WTC11 (cell line): ENCODE data around the gene ERC2. TPM values are rescaled to one million over a fixed set of nuclear protein-coding genes. Genes with fewer than 3 reads are reported as not detected.

ENCODE experiments used
- ATAC-seq: fragments of 200-7000 bp; cut with Tn5 transposase; 2 replicates; pipeline ENCODE4 v1.10.0; 2021; ENCODE audit warnings: mild to moderate bottlenecking, moderate library complexity
- CTCF ChIA-PET: fragments of 300-600 bp; sonication (Branson Sonifier 250); formaldehyde crosslinking; loops from one replicate; lab custom pipeline; 2021; ENCODE audit warnings: antibody characterized with exemption; lab: Charles Lee
- POLR2A ChIA-PET: fragments of 350-600 bp; sonication (Branson Sonifier 250); formaldehyde crosslinking; loops from one replicate; lab custom pipeline; 2021; ENCODE audit warnings: antibody characterized with exemption; lab: Charles Lee
- DNase-seq: peaks from one replicate; pipeline ENCODE4 v3.0.0; 2021; ENCODE audit warnings: low spot score
- H3K27ac Mint-ChIP-seq: 2 replicates; pipeline ENCODE4 v1.8.0; 2021; ENCODE audit warnings: mixed read lengths
- H3K27me3 Mint-ChIP-seq: 2 replicates; pipeline ENCODE4 v1.8.0; 2021; ENCODE audit warnings: low read depth, mild to moderate bottlenecking, moderate library complexity, mixed read lengths
- H3K36me3 Mint-ChIP-seq: 2 replicates; pipeline ENCODE4 v1.8.0; 2021; ENCODE audit warnings: mixed read lengths
- H3K4me1 Mint-ChIP-seq: 2 replicates; pipeline ENCODE4 v1.8.0; 2022; ENCODE audit warnings: mixed read lengths
- H3K4me3 Mint-ChIP-seq: 2 replicates; pipeline ENCODE4 v1.8.0; 2021; ENCODE audit warnings: mild to moderate bottlenecking, moderate library complexity, mixed read lengths
- H3K9me3 Mint-ChIP-seq: 2 replicates; pipeline ENCODE4 v1.8.0; 2021; ENCODE audit warnings: mixed read lengths
- ATF1 ChIP-seq: sonication (generic); formaldehyde crosslinking; IDR thresholded peaks from 2 replicates; pipeline ENCODE4 v1.8.1; 2023; ENCODE audit warnings: mild to moderate bottlenecking, moderate library complexity, missing genetic modification reagents
- CTCF ChIP-seq: fragments of 200-600 bp; IDR thresholded peaks from 2 replicates; pipeline ENCODE4 v1.8.0; 2022; ENCODE audit warnings: antibody characterized with exemption
- E2F5 ChIP-seq: sonication (generic); formaldehyde crosslinking; IDR thresholded peaks from 2 replicates; pipeline ENCODE4 v1.8.1; 2022; ENCODE audit warnings: mild to moderate bottlenecking, moderate library complexity, missing genetic modification reagents
- EMX1 ChIP-seq: fragments of 250-450 bp; sonication (Bioruptor Pico); IDR thresholded peaks from 2 replicates; pipeline ENCODE4 v1.8.0; 2021; ENCODE audit warnings: mild to moderate bottlenecking
- ETV6 ChIP-seq: sonication (generic); formaldehyde crosslinking; IDR thresholded peaks from 2 replicates; pipeline ENCODE4 v1.8.1; 2022; ENCODE audit warnings: mild to moderate bottlenecking, missing genetic modification reagents
- FOXP4 ChIP-seq: sonication (generic); formaldehyde crosslinking; IDR thresholded peaks from 2 replicates; pipeline ENCODE4 v1.8.0; 2022; ENCODE audit warnings: mild to moderate bottlenecking, missing genetic modification reagents
- GABPB1 ChIP-seq: sonication (generic); formaldehyde crosslinking; IDR thresholded peaks from 2 replicates; pipeline ENCODE4 v1.8.1; 2023; ENCODE audit warnings: mild to moderate bottlenecking, missing genetic modification reagents
- GRHL2 ChIP-seq: fragments of 250-450 bp; sonication (Bioruptor Pico); IDR thresholded peaks from 2 replicates; pipeline ENCODE4 v1.8.0; 2022; ENCODE audit warnings: mild to moderate bottlenecking, moderate library complexity; ENCODE audit not compliant: insufficient replicate concordance, severe bottlenecking
- HMGA2 ChIP-seq: fragments of 250-450 bp; sonication (Bioruptor Pico); IDR thresholded peaks from 2 replicates; pipeline ENCODE4 v1.4.0; 2021; ENCODE audit warnings: mild to moderate bottlenecking, moderate library complexity
- HMGXB4 ChIP-seq: sonication (generic); formaldehyde crosslinking; IDR thresholded peaks from 2 replicates; pipeline ENCODE4 v1.8.1; 2023; ENCODE audit warnings: mild to moderate bottlenecking, moderate library complexity, missing genetic modification reagents
- JAZF1 ChIP-seq: fragments of 250-450 bp; sonication (Bioruptor Pico); IDR thresholded peaks from 2 replicates; pipeline ENCODE4 v1.9.0; 2021; ENCODE audit warnings: moderate library complexity, mild to moderate bottlenecking, inconsistent platforms
- MAX ChIP-seq: sonication (generic); formaldehyde crosslinking; IDR thresholded peaks from 2 replicates; pipeline ENCODE4 v1.8.0; 2022; ENCODE audit warnings: mild to moderate bottlenecking, missing genetic modification reagents
- NFE2L1 ChIP-seq: sonication (generic); formaldehyde crosslinking; IDR thresholded peaks from 2 replicates; pipeline ENCODE4 v1.8.1; 2023; ENCODE audit warnings: missing genetic modification reagents
- NFYB ChIP-seq: sonication (generic); formaldehyde crosslinking; conservative IDR thresholded peaks from 2 replicates; pipeline ENCODE4 v1.8.0; 2022; ENCODE audit warnings: low read depth, missing genetic modification reagents
- RORB ChIP-seq: fragments of 250-450 bp; sonication (Bioruptor Pico); IDR thresholded peaks from 2 replicates; pipeline ENCODE4 v1.9.0; 2021; ENCODE audit warnings: mild to moderate bottlenecking
- SMAD4 ChIP-seq: sonication (generic); formaldehyde crosslinking; IDR thresholded peaks from 2 replicates; pipeline ENCODE4 v1.8.0; 2022; ENCODE audit warnings: mild to moderate bottlenecking, missing genetic modification reagents
- TCF7 ChIP-seq: sonication (generic); formaldehyde crosslinking; IDR thresholded peaks from 2 replicates; pipeline ENCODE4 v1.8.0; 2022; ENCODE audit warnings: mild to moderate bottlenecking, low read depth, missing genetic modification reagents, moderate library complexity
- TP53 ChIP-seq: sonication (generic); formaldehyde crosslinking; IDR thresholded peaks from 2 replicates; pipeline ENCODE4 v1.8.1; 2023; ENCODE audit warnings: mild to moderate bottlenecking, missing genetic modification reagents
- USF2 ChIP-seq: sonication (generic); formaldehyde crosslinking; IDR thresholded peaks from 2 replicates; pipeline ENCODE4 v1.8.1; 2023; ENCODE audit warnings: mild to moderate bottlenecking, missing genetic modification reagents, moderate library complexity
- ZNF138 ChIP-seq: sonication (generic); formaldehyde crosslinking; conservative IDR thresholded peaks from 2 replicates; pipeline ENCODE4 v1.8.1; 2022; ENCODE audit warnings: mild to moderate bottlenecking, moderate library complexity, missing genetic modification reagents
- ZNF219 ChIP-seq: sonication (generic); formaldehyde crosslinking; IDR thresholded peaks from 2 replicates; pipeline ENCODE4 v1.8.0; 2023; ENCODE audit warnings: missing genetic modification reagents, mild to moderate bottlenecking, borderline replicate concordance
- ZNF281 ChIP-seq: sonication (generic); formaldehyde crosslinking; IDR thresholded peaks from 2 replicates; pipeline ENCODE4 v1.8.0; 2023; ENCODE audit warnings: mild to moderate bottlenecking, missing genetic modification reagents
- ZNF317 ChIP-seq: sonication (generic); formaldehyde crosslinking; IDR thresholded peaks from 2 replicates; pipeline ENCODE4 v1.8.1; 2023; ENCODE audit warnings: low read depth, mild to moderate bottlenecking, moderate library complexity, missing genetic modification reagents, borderline replicate concordance
- total RNA-seq: library from RNA; stranded (reverse); gene quantifications from 3 replicates; pipeline ENCODE4 v1.2.3, GENCODE V29; 2021

Gene ERC2
- total RNA-seq, 1 experiment from 2014 or later, result 23.5 TPM

- H3K27me3 Mint-ChIP-seq, result no peaks in the 10 kb centered on the region
- TF ChIP-seq TCF7 (no peak), USF2 (no peak), TP53 (CRISPR knock-in tag) (no peak), FOXP4 (CRISPR knock-in tag) (no peak), CTCF (no peak), NFYB (CRISPR knock-in tag) (no peak), MAX (no peak), HMGA2 (no peak), ZNF138 (no peak), GABPB1 (CRISPR knock-in tag) (no peak), EMX1 (CRISPR knock-in tag) (no peak)
- H3K4me3 Mint-ChIP-seq, result no peak overlapping the region
- no peak overlapping the region for H3K27ac Mint-ChIP-seq
- peaks cover 45% of the 10 kb centered on the region for H3K4me1 Mint-ChIP-seq
- H3K36me3 Mint-ChIP-seq, result no peaks in the 10 kb centered on the region
- POLR2A ChIA-PET, result no interaction called here
- DNase-seq (no peak), ATAC-seq (no peak)
- H3K9me3 Mint-ChIP-seq, result no peaks in the 10 kb centered on the region
- CTCF ChIA-PET, result no interaction called here
These were observed 334.8 kb downstream of the ERC2 start for GRCh38 chr3:56133423-56133822.

- ATAC-seq, result no peak
- Mint-ChIP-seq H3K27ac (no peak overlapping the region), H3K9me3 (no peaks in the 10 kb centered on the region), H3K4me3 (no peak overlapping the region), H3K36me3 (no peaks in the 10 kb centered on the region), H3K4me1 (peaks cover 46% of the 10 kb centered on the region), H3K27me3 (no peaks in the 10 kb centered on the region)
- POLR2A ChIA-PET, result no interaction called here
- DNase-seq, result no peak
- CTCF ChIA-PET, result no interaction called here
- no peak for TF ChIP-seq NFE2L1 (CRISPR knock-in tag)
- TF ChIP-seq SMAD4, result no peak
- TF ChIP-seq ZNF219, result no peak
- TF ChIP-seq RORB, result no peak
- TF ChIP-seq CTCF, result no peak
- TF ChIP-seq ZNF317 (CRISPR knock-in tag), result no peak
- no peak for TF ChIP-seq HMGXB4 (CRISPR knock-in tag)
- TF ChIP-seq JAZF1 (CRISPR knock-in tag), result no peak
- no peak for TF ChIP-seq E2F5
- TF ChIP-seq GRHL2, result no peak
- no peak for TF ChIP-seq MAX
- TF ChIP-seq ZNF281, result no peak
- TF ChIP-seq ATF1 (CRISPR knock-in tag), result no peak
- TF ChIP-seq TCF7, result no peak
- TF ChIP-seq ETV6 (CRISPR knock-in tag), result no peak
These were observed 335.5 kb downstream of the ERC2 start for GRCh38 chr3:56132762-56133161.
